Kidney tubule cell (primary cell): ENCODE measurements around the gene GCNA.
"Not testable (repeated sequence)": the region's sequence is repeated elsewhere in the genome, so short reads cannot be mapped to it uniquely, and the experiment has no call there.

Experiments
- DNase-seq: peaks from one replicate; pipeline ENCODE4 v3.0.0-alpha.2; 2018; ENCODE audit warnings: low spot score

GCNA gene

GRCh38 chrX:71638409-71638808 is 60.2 kb downstream of the GCNA start:
- DNase-seq: no peak

GRCh38 chrX:71640002-71640401 is 61.8 kb downstream of the GCNA start:
- DNase-seq: no peak

GRCh38 chrX:71644406-71644805 is 66.2 kb downstream of the GCNA start:
- not testable (repeated sequence) for DNase-seq

GRCh38 chrX:71650333-71650969 is 72.2 kb downstream of the GCNA start:
- DNase-seq: peak; percentile 17

- DNase-seq: peak; percentile 65
Measured at GRCh38 chrX:71652405-71652804, 74.2 kb downstream of the GCNA start.

GRCh38 chrX:71653344-71653743 is 75.1 kb downstream of the GCNA start:
- no peak for DNase-seq

GRCh38 chrX:71657267-71657666 is 79.0 kb downstream of the GCNA start:
- no peak for DNase-seq

GRCh38 chrX:71659342-71659741 is 81.1 kb downstream of the GCNA start:
- DNase-seq: no peak

GRCh38 chrX:71659959-71660358 is 81.7 kb downstream of the GCNA start:
- DNase-seq: no peak

- DNase-seq: no peak
Measured at GRCh38 chrX:71660562-71661416, 82.6 kb downstream of the GCNA start.

- DNase-seq: no peak
Measured at GRCh38 chrX:71661919-71662318, 83.7 kb downstream of the GCNA start.

GRCh38 chrX:71662654-71663053 is 84.4 kb downstream of the GCNA start:
- not testable (repeated sequence) for DNase-seq
